Epidermal melanocyte (primary cell): ENCODE measurements around the gene AMPD2.

Experiments
- DNase-seq: peaks from one replicate; pipeline ENCODE4 v3.0.0; 2011; ENCODE audit warnings: low spot score; ENCODE audit not compliant: insufficient read length

The AMPD2 gene

GRCh38 chr1:109616391-109616790 lies 3.2 kb upstream of the AMPD2 start:
- DNase-seq, result no peak

- no peak for DNase-seq
Measured at GRCh38 chr1:109617291-109617801, 2.3 kb upstream of the AMPD2 start.

- DNase-seq, result no peak
Measured at GRCh38 chr1:109618661-109619575, 719 bp upstream of the AMPD2 start.

- DNase-seq, result peak; percentile 59
Measured at GRCh38 chr1:109620401-109620791, 759 bp downstream of the AMPD2 start.

GRCh38 chr1:109620841-109621286 lies 1.2 kb downstream of the AMPD2 start:
- DNase-seq, result peak; percentile 91

GRCh38 chr1:109621379-109622136 lies 1.9 kb downstream of the AMPD2 start:
- DNase-seq, result no peak

- DNase-seq, result no peak
Measured at GRCh38 chr1:109622137-109622892, 2.7 kb downstream of the AMPD2 start.

- DNase-seq, result no peak
Measured at GRCh38 chr1:109622895-109623294, 3.3 kb downstream of the AMPD2 start.

GRCh38 chr1:109623601-109624161 lies 4.0 kb downstream of the AMPD2 start:
- peak; percentile 70 for DNase-seq

GRCh38 chr1:109624201-109625010 lies 4.8 kb downstream of the AMPD2 start:
- DNase-seq, result no peak

- DNase-seq, result no peak
Measured at GRCh38 chr1:109625176-109625575, 5.5 kb downstream of the AMPD2 start.

GRCh38 chr1:109625601-109626560 lies 6.2 kb downstream of the AMPD2 start:
- DNase-seq, result no peak

- no peak for DNase-seq
Measured at GRCh38 chr1:109626682-109627408, 7.2 kb downstream of the AMPD2 start.

- no peak for DNase-seq
Measured at GRCh38 chr1:109627692-109628399, 8.2 kb downstream of the AMPD2 start.

- DNase-seq, result no peak
Measured at GRCh38 chr1:109628540-109629321, 9.1 kb downstream of the AMPD2 start.

GRCh38 chr1:109629372-109630030 lies 9.9 kb downstream of the AMPD2 start:
- no peak for DNase-seq
